Uterus (tissue), 4 donors: ENCODE results near the gene TAF1B. TPM values are rescaled to one million over a fixed set of nuclear protein-coding genes. Genes with fewer than 3 reads are reported as not detected.

Source experiments
- DNase-seq, 2 donors: peaks; one replicate each; pipeline ENCODE4 v3.0.0-alpha.2; 2019 to 2020
- H3K27ac ChIP-seq, 2 donors: fragments of 200-600 bp; sonication (generic); 1 replicate in 1 of 2; 2 replicates in 1 of 2; pipeline ENCODE4 v1.5.1; 2016 to 2018
- H3K27me3 ChIP-seq, 2 donors: fragments of 200-600 bp; sonication (generic); one replicate each; pipeline ENCODE4 v1.5.1; 2018 to 2019; ENCODE audit warnings: control low read depth in 1 of 2
- H3K36me3 ChIP-seq, 2 donors: fragments of 200-600 bp; sonication (generic); one replicate each; pipeline ENCODE4 v1.5.1; 2019; ENCODE audit warnings: control low read depth in 1 of 2
- H3K4me1 ChIP-seq, 2 donors: fragments of 200-600 bp; sonication (generic); one replicate each; pipeline ENCODE4 v1.5.1; 2018 to 2019; ENCODE audit warnings: control low read depth in 1 of 2
- H3K4me3 ChIP-seq, 2 donors: fragments of 200-600 bp; sonication (generic); 1 replicate in 1 of 2; 2 replicates in 1 of 2; pipeline ENCODE4 v1.5.1; 2018 to 2019; ENCODE audit warnings: mild to moderate bottlenecking in 1 of 2
- H3K9me3 ChIP-seq, 2 donors: fragments of 200-600 bp; sonication (generic); one replicate each; pipeline ENCODE4 v1.5.1; 2019; ENCODE audit warnings: control low read depth in 1 of 2
- CTCF ChIP-seq, 4 experiments: fragments of 200-600 bp in 2 of 4; fragments of 450-650 bp in 2 of 4; sonication (generic) in 2 of 4; IDR thresholded peaks; one replicate each; pipeline ENCODE4 v1.5.1; 2016 to 2019; ENCODE audit warnings: antibody characterized with exemption in 4 of 4, mild to moderate bottlenecking in 2 of 4, moderate library complexity in 1 of 4
- POLR2A ChIP-seq, 2 donors: fragments of 450-650 bp; IDR thresholded peaks; one replicate each; pipeline ENCODE4 v1.6.1; 2016; ENCODE audit warnings: antibody characterized with exemption in 2 of 2, mild to moderate bottlenecking in 1 of 2, moderate library complexity in 1 of 2
- intact Hi-C: fragments of 100-400 bp; cut with DNase I; formaldehyde crosslinking; loops from one replicate; pipeline ENCODE4 v1.15.1; 2023; ENCODE audit warnings: low total_unique reads
- total RNA-seq, 4 donors: library from RNA; depleted of rRNA in 3 of 4; stranded (reverse); fragments of >200 nt in 3 of 4; gene quantifications; one replicate each; pipeline versions ENCODE4 v1.1.0 to v1.2.4, GENCODE V29; 2014 to 2023
- donor health status: DM: yes; HTN: yes; CAD: no.

The TAF1B gene
- total RNA-seq, 4 donors from 2014 or later: 5.1 to 53.6 (median 19.0) TPM

DNA sequence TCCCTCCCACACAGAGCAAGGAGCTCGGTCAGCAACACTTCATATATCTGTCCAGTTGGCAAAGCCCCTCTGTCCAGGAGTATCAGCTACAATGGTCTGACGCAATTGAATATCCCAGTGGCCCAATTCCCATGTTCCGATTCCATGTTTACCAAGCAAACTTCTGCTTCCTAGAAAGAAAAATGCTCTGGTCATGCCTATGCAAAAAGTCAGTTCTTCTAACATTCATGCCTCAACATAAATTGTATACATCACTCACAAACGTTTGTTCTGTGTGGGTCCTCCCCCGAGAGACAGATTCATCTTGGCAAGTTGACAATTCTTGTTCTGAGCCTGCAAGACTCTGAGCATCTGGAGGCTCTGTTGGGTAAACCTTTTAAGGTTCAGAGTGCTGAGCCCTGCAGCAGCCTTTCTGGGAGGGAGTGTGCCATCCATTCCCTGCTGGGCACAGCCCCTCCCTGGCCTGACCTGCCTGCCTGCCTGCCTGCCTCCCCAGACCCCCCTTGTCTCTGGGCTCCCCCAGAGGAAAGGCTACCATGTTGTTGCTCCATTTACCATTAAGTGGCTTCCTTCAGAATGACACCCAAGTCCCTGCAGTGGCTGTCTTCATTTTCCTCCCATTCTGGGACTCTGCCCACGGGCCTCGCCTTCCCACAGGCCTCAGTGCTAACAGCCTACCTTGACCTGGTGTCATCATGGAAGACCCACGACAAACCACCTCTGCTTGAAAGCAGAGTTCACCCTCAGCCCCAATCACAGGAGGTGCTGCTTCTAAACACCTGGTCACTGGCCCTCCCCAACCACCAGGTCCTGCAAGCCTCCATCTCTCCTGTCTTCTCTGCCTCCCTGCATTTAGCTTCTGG, 37.6 kb upstream of the TAF1B start:
- no peaks in the 10 kb centered on the region for H3K27me3 ChIP-seq
- no peaks in the 10 kb centered on the region for H3K4me1 ChIP-seq
- no peaks in the 10 kb centered on the region for H3K36me3 ChIP-seq
- no peaks in the 10 kb centered on the region for H3K9me3 ChIP-seq
- no peak for TF ChIP-seq POLR2A (IDR thresholded peaks at IDR 0.05)
- no peak for TF ChIP-seq CTCF (IDR thresholded peaks at IDR 0.05)
- H3K4me3 ChIP-seq: no peak overlapping the region
- no peak overlapping the region for H3K27ac ChIP-seq
- no peak for DNase-seq
- intact Hi-C loops: no loop called here

DNA sequence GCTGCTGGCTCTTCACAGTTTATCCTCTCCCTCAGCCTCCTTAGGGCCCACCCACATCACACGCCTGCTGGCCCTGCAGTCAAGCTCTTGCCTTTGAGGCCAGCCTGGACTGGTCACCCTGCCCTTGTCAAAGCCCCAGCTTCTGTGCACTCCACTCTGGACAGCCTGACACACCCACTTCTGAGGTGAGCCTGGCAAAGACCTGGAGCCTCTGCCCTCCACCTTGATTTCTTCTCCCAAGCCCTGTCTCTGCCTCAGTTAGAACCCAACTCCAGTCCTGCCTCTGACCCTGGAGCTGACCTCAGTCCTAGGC, 37.0 kb upstream of the TAF1B start:
- intact Hi-C loops: no loop called here
- TF ChIP-seq CTCF (IDR thresholded peaks at IDR 0.05) (no peak), POLR2A (IDR thresholded peaks at IDR 0.05) (no peak)
- no peak for DNase-seq

DNA sequence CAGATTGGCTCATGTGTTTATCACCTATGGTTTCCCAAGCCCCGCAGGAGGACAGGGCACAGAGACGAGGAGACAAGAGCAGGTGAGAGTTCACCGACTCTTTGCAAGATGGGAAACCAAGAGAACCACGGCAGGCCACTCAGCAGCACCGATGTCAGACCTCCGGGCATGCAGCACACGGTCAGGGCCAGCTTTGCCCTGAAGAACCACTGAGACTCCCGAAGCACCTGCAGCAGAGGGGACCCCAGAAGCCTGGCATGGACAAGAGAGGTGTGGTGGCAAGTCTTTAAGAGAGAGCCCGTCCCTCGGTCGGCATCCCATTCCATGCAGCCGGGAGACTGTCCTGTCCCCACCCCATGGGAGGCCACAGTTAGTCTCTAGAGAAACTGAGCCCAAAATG, 36.6 kb upstream of the TAF1B start:
- no peaks in the 10 kb centered on the region for H3K9me3 ChIP-seq
- no peak for TF ChIP-seq POLR2A (IDR thresholded peaks at IDR 0.05)
- no peak for TF ChIP-seq CTCF (IDR thresholded peaks at IDR 0.05)
- H3K27ac ChIP-seq: no peak overlapping the region
- H3K36me3 ChIP-seq: no peaks in the 10 kb centered on the region
- no peaks in the 10 kb centered on the region for H3K27me3 ChIP-seq
- no peak overlapping the region for H3K4me3 ChIP-seq
- DNase-seq: no peak
- H3K4me1 ChIP-seq: no peaks in the 10 kb centered on the region
- intact Hi-C loops: no loop called here

More for the DNA sequence above, 37.0 kb upstream of the TAF1B start:
- Histone ChIP-seq H3K4me3 (no peak overlapping the region), H3K4me1 (no peaks in the 10 kb centered on the region), H3K27ac (no peak overlapping the region), H3K9me3 (no peaks in the 10 kb centered on the region), H3K27me3 (no peaks in the 10 kb centered on the region), H3K36me3 (no peaks in the 10 kb centered on the region)

DNA sequence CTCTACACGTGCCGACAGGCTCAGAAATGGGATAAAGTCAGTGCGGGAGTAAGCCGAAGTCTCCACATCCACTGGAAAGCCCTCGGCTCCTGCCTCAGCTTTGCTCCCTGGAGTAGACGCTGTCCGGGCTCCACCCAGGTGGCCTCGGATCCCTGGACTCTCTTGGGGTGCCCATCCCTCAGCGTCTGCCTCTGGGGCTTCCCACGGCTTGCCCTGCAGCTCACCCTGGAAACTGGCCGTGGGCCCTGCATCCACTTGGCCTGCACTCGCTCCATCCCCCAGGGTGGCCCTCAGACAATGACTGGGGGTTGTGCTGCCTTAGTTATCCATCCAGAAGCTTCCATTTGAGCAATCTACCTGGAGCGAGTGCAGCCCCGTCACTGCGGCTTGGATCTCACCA, 36.2 kb upstream of the TAF1B start:
- TF ChIP-seq CTCF (IDR thresholded peaks at IDR 0.05) (no peak), POLR2A (IDR thresholded peaks at IDR 0.05) (no peak)
- Histone ChIP-seq H3K4me1 (no peaks in the 10 kb centered on the region), H3K27me3 (no peaks in the 10 kb centered on the region), H3K4me3 (no peak overlapping the region), H3K9me3 (no peaks in the 10 kb centered on the region), H3K27ac (no peak overlapping the region), H3K36me3 (no peaks in the 10 kb centered on the region)
- no peak for DNase-seq
- intact Hi-C loops: no loop called here

DNA sequence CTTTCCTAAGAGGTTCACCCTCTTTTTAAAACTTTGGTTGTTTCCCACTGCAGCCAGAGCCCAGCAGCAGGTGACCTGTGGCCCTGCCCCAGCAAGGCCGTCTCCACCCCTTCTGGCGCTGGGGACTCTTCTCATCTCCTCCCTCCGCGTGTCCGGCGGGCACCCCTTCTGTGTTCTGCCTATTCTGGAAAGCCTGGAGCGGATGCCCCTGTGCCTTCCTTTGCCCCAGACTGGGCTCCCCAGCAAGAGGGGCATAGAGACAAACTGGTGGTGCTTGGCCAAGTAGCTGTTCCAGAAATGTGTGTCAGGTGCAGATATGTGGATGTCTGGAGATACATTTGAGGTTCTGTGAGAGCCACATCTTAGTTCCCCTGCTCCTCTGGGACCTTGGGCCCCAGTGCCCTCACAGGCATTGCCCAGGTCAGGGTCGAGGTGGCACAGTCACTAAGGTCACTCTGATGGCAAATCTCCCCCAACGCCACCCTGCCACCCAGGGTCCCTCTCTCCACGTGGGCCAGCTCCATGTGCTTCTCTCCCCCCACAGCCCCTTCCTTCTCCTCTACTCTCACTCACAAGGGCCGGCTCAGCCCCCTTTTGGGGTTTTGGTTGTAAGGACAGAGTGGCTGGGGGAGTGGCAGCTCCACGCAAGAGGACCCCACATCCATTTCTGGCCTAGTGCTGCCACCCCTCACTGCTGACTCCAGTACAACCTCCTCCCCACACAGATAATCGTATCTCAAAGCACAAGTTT, 35.5 kb upstream of the TAF1B start:
- DNase-seq: no peak
- no peak overlapping the region for H3K4me3 ChIP-seq
- H3K36me3 ChIP-seq: no peaks in the 10 kb centered on the region
- H3K4me1 ChIP-seq: no peaks in the 10 kb centered on the region
- no peaks in the 10 kb centered on the region for H3K9me3 ChIP-seq
- no peaks in the 10 kb centered on the region for H3K27me3 ChIP-seq
- TF ChIP-seq POLR2A (IDR thresholded peaks at IDR 0.05): no peak
- TF ChIP-seq CTCF (IDR thresholded peaks at IDR 0.05): no peak
- intact Hi-C loops: no loop called here
- no peak overlapping the region for H3K27ac ChIP-seq
